Gastroesophageal sphincter (tissue), 3 donors: Measurements from ENCODE around the gene SLC35D2.

Experiments used
- POLR2A ChIP-seq, 2 donors: fragments of 450-650 bp; IDR thresholded peaks; one replicate each; pipeline ENCODE4 v1.6.1; 2017; ENCODE audit warnings: antibody characterized with exemption in 2 of 2, mild to moderate bottlenecking in 2 of 2, moderate library complexity in 1 of 2
- POLR2AphosphoS5 ChIP-seq: sonication (generic); formaldehyde crosslinking; IDR thresholded peaks from one replicate; pipeline ENCODE4 v1.6.1; 2017; ENCODE audit warnings: antibody characterized with exemption
- TF ChIP-seq, protein P1 (sequence below), 4 experiments: fragments of 200-600 bp in 2 of 4; fragments of 450-650 bp in 2 of 4; sonication (generic) in 1 of 4; IDR thresholded peaks; one replicate each; pipeline ENCODE4 v1.5.1; 2017 to 2019; ENCODE audit warnings: antibody characterized with exemption in 4 of 4, mild to moderate bottlenecking in 2 of 4, moderate library complexity in 2 of 4

DNA sequence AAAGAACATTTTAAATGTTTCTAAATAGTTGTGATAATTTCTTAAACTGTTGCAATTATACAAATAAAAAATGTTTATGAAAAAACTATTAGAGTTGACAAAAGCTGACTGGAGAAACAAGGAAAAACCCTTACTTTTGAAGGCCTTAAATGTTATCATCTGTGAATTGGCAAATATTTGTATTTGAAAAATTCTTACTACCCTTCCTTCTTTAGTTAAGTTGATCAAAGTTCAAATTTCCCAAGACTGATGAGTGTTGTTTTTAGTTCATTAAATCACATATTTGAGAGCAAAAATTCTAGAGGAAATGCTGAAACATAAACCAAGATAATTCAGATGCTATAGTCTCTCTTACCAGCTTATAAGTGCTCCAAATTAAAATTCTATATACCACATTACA lies 2.6 kb upstream of the SLC35D2 start:
- TF ChIP-seq POLR2AphosphoS5, result no peak
- TF ChIP-seq, protein P1, sequence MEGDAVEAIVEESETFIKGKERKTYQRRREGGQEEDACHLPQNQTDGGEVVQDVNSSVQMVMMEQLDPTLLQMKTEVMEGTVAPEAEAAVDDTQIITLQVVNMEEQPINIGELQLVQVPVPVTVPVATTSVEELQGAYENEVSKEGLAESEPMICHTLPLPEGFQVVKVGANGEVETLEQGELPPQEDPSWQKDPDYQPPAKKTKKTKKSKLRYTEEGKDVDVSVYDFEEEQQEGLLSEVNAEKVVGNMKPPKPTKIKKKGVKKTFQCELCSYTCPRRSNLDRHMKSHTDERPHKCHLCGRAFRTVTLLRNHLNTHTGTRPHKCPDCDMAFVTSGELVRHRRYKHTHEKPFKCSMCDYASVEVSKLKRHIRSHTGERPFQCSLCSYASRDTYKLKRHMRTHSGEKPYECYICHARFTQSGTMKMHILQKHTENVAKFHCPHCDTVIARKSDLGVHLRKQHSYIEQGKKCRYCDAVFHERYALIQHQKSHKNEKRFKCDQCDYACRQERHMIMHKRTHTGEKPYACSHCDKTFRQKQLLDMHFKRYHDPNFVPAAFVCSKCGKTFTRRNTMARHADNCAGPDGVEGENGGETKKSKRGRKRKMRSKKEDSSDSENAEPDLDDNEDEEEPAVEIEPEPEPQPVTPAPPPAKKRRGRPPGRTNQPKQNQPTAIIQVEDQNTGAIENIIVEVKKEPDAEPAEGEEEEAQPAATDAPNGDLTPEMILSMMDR (IDR thresholded peaks at IDR 0.05), result no peak
- no peak for TF ChIP-seq POLR2A (IDR thresholded peaks at IDR 0.05)
